NCI-H187 treated with DMSO at 0.1 percent for 48 hours (cell line): ENCODE results near the gene CA10.

Experiments used
- DNase-seq: peaks from one replicate; lab custom pipeline; 2025; lab: John Stamatoyannopoulos, UW

CA10 gene

GRCh38 chr17:51646539-51646938 lies 512.0 kb downstream of the CA10 start:
- no peak for DNase-seq

- DNase-seq = no peak
Observed at GRCh38 chr17:51645056-51645455, 513.5 kb downstream of the CA10 start.

GRCh38 chr17:51643702-51644490 lies 514.6 kb downstream of the CA10 start:
- no peak for DNase-seq

GRCh38 chr17:51642029-51642428 lies 516.5 kb downstream of the CA10 start:
- DNase-seq = no peak

GRCh38 chr17:51640108-51640622 lies 518.3 kb downstream of the CA10 start:
- DNase-seq = no peak

GRCh38 chr17:51638971-51639370 lies 519.5 kb downstream of the CA10 start:
- no peak for DNase-seq

GRCh38 chr17:51636291-51636690 lies 522.2 kb downstream of the CA10 start:
- DNase-seq = no peak

- no peak for DNase-seq
Observed at GRCh38 chr17:51630101-51630671, 528.3 kb downstream of the CA10 start.

- DNase-seq = no peak
Observed at GRCh38 chr17:51629232-51629631, 529.3 kb downstream of the CA10 start.

GRCh38 chr17:51627779-51628178 lies 530.7 kb downstream of the CA10 start:
- no peak for DNase-seq

GRCh38 chr17:51618476-51618875 lies 540.0 kb downstream of the CA10 start:
- no peak for DNase-seq

GRCh38 chr17:51617986-51618385 lies 540.5 kb downstream of the CA10 start:
- DNase-seq = no peak

GRCh38 chr17:51613255-51613654 lies 545.3 kb downstream of the CA10 start:
- no peak for DNase-seq

- DNase-seq = no peak
Observed at GRCh38 chr17:51612692-51613091, 545.8 kb downstream of the CA10 start.

GRCh38 chr17:51611585-51611984 lies 546.9 kb downstream of the CA10 start:
- no peak for DNase-seq

- no peak for DNase-seq
Observed at GRCh38 chr17:51610834-51611233, 547.7 kb downstream of the CA10 start.

- DNase-seq = no peak
Observed at GRCh38 chr17:51610155-51610554, 548.4 kb downstream of the CA10 start.

GRCh38 chr17:51608251-51608933 lies 550.1 kb downstream of the CA10 start:
- no peak for DNase-seq

GRCh38 chr17:51607512-51607911 lies 551.0 kb downstream of the CA10 start:
- no peak for DNase-seq

GRCh38 chr17:51604299-51605020 lies 554.1 kb downstream of the CA10 start:
- no peak for DNase-seq

- DNase-seq = no peak
Observed at GRCh38 chr17:51601622-51602261, 556.8 kb downstream of the CA10 start.

- DNase-seq = no peak
Observed at GRCh38 chr17:51598824-51599223, 559.7 kb downstream of the CA10 start.
